ENCODE measurements around the gene CEACAM19. TPM values are rescaled to one million over a fixed set of nuclear protein-coding genes. Genes with fewer than 3 reads are reported as not detected.

The CEACAM19 gene
- total and polyA plus RNA-seq, 2 of the 8 experiments (the other 6 are each of a cell fraction or from before 2014, with no cell fraction given) = 3.1 to 3.4 TPM

DNA sequence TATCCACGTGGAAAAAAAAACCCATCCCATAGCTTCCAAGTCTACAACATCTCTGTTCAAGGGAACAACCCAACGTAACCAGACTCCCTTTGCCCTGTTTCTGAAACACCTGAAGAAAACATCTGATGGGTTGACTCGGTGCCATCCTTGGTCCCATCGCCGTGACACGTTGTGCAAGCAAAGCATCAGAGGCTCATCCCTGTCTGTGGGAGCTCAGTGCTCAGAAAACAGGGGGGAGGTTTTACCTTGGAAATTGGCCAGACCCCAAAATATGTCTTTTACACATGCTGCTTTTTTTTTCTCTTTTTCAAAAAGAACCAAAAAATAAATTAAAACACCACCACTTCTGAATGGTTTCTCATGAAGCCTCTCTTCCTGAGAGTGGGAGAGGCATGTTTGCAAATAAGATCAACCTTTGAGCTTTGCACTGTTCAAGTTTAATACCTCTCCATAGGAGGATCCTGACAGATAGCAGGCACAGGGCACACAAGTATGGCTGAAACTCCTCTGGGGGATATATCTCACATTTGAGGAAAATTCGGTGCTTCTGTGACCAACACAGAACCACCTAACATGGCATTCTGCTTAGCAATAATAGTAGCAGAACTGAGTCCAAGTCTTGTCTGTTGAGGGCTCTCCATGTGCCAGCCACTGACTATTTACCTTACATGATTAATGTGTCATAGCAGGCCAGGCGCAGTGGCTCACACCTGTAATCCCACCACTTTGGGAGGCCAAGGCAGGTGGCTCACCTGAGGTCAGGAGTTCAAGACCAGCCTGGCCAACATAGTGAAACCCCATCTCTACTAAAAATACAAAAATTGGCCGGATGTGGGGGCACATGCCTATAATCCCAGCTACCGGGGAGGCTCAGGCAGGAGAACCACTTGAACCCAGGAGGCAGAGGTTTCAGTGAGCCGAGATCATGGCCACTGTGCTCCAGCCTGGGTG lies 34.6 kb upstream of the CEACAM19 start (continued):
- TF ChIP-seq, protein P1, sequence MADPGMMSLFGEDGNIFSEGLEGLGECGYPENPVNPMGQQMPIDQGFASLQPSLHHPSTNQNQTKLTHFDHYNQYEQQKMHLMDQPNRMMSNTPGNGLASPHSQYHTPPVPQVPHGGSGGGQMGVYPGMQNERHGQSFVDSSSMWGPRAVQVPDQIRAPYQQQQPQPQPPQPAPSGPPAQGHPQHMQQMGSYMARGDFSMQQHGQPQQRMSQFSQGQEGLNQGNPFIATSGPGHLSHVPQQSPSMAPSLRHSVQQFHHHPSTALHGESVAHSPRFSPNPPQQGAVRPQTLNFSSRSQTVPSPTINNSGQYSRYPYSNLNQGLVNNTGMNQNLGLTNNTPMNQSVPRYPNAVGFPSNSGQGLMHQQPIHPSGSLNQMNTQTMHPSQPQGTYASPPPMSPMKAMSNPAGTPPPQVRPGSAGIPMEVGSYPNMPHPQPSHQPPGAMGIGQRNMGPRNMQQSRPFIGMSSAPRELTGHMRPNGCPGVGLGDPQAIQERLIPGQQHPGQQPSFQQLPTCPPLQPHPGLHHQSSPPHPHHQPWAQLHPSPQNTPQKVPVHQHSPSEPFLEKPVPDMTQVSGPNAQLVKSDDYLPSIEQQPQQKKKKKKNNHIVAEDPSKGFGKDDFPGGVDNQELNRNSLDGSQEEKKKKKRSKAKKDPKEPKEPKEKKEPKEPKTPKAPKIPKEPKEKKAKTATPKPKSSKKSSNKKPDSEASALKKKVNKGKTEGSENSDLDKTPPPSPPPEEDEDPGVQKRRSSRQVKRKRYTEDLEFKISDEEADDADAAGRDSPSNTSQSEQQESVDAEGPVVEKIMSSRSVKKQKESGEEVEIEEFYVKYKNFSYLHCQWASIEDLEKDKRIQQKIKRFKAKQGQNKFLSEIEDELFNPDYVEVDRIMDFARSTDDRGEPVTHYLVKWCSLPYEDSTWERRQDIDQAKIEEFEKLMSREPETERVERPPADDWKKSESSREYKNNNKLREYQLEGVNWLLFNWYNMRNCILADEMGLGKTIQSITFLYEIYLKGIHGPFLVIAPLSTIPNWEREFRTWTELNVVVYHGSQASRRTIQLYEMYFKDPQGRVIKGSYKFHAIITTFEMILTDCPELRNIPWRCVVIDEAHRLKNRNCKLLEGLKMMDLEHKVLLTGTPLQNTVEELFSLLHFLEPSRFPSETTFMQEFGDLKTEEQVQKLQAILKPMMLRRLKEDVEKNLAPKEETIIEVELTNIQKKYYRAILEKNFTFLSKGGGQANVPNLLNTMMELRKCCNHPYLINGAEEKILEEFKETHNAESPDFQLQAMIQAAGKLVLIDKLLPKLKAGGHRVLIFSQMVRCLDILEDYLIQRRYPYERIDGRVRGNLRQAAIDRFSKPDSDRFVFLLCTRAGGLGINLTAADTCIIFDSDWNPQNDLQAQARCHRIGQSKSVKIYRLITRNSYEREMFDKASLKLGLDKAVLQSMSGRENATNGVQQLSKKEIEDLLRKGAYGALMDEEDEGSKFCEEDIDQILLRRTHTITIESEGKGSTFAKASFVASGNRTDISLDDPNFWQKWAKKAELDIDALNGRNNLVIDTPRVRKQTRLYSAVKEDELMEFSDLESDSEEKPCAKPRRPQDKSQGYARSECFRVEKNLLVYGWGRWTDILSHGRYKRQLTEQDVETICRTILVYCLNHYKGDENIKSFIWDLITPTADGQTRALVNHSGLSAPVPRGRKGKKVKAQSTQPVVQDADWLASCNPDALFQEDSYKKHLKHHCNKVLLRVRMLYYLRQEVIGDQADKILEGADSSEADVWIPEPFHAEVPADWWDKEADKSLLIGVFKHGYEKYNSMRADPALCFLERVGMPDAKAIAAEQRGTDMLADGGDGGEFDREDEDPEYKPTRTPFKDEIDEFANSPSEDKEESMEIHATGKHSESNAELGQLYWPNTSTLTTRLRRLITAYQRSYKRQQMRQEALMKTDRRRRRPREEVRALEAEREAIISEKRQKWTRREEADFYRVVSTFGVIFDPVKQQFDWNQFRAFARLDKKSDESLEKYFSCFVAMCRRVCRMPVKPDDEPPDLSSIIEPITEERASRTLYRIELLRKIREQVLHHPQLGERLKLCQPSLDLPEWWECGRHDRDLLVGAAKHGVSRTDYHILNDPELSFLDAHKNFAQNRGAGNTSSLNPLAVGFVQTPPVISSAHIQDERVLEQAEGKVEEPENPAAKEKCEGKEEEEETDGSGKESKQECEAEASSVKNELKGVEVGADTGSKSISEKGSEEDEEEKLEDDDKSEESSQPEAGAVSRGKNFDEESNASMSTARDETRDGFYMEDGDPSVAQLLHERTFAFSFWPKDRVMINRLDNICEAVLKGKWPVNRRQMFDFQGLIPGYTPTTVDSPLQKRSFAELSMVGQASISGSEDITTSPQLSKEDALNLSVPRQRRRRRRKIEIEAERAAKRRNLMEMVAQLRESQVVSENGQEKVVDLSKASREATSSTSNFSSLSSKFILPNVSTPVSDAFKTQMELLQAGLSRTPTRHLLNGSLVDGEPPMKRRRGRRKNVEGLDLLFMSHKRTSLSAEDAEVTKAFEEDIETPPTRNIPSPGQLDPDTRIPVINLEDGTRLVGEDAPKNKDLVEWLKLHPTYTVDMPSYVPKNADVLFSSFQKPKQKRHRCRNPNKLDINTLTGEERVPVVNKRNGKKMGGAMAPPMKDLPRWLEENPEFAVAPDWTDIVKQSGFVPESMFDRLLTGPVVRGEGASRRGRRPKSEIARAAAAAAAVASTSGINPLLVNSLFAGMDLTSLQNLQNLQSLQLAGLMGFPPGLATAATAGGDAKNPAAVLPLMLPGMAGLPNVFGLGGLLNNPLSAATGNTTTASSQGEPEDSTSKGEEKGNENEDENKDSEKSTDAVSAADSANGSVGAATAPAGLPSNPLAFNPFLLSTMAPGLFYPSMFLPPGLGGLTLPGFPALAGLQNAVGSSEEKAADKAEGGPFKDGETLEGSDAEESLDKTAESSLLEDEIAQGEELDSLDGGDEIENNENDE (IDR thresholded peaks at IDR 0.05; ENCODE audit: insufficient replicate concordance, low read length) = no peak
- TF ChIP-seq MAFK (IDR thresholded peaks at IDR 0.05; ENCODE audit: low read depth, low read length) (no peak), PHF8 (conservative IDR thresholded peaks at IDR 0.05; ENCODE audit: low read depth, low read length) (no peak), BACH1 (IDR thresholded peaks at IDR 0.05; ENCODE audit: low read length) (no peak), RXRA (IDR thresholded peaks at IDR 0.05; ENCODE audit: insufficient read depth, low read depth, low read length) (no peak), NANOG (IDR thresholded peaks at IDR 0.05; ENCODE audit: insufficient read depth, low read depth, low read length, poor library complexity, severe bottlenecking) (no peak), TAF1 (IDR thresholded peaks at IDR 0.05; ENCODE audit: low read depth, low read length) (no peak), TBP (IDR thresholded peaks at IDR 0.05; ENCODE audit: low read depth, low read length) (no peak), JUND (IDR thresholded peaks at IDR 0.05; ENCODE audit: low read length) (no peak), CREB1 (IDR thresholded peaks at IDR 0.05) (no peak)
